Forelimb muscle (tissue), 1 donor: ENCODE data around the gene PRKCA. TPM values are rescaled to one million over a fixed set of nuclear protein-coding genes. Genes with fewer than 3 reads are reported as not detected.
"Not testable (repeated sequence)": the region's sequence is repeated elsewhere in the genome, so short reads cannot be mapped to it uniquely, and the experiment has no call there.

Experiments
- DNase-seq: peaks from one replicate; pipeline ENCODE4 v3.0.0-alpha.2; 2013; ENCODE audit warnings: low read depth
- polyA plus RNA-seq: library from polyadenylated mRNA; unstranded; fragments of 120-200 nt; gene quantifications from one replicate; pipeline ENCODE4 v1.2.1, GENCODE V29; 2013; ENCODE audit not compliant: insufficient read length

The PRKCA gene
- polyA plus RNA-seq, 1 donor: 2.4 TPM

DNA sequence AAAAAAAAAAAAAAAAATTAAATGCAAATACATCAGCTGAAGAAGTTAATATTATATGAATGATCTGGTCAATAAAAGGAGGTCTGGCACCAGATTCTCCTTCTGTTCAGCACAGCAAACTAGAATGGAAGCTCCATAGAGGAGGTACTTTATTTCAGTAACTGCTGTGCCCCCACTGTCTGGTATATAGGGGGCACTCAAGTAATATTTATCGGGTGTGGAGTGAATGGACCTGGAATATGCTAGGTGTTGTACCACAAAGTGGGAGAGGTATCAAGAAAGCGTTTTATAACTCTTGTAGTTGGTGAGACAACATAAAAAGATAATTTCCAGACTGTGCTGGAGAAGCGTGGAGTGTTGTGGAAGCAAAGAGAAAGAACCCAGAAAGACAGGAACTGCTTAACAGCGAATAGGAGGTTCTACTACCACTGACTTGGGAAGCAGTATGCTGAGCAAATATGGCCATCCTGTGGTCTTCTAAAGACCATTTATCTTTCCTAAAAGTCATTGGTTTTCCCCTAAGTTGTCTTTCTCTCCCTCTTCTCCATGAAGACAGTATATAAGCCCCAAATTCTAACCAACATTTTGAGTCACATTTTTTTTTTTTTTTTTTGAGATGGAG, 12.2 kb upstream of the PRKCA start:
- no peak for DNase-seq

DNA sequence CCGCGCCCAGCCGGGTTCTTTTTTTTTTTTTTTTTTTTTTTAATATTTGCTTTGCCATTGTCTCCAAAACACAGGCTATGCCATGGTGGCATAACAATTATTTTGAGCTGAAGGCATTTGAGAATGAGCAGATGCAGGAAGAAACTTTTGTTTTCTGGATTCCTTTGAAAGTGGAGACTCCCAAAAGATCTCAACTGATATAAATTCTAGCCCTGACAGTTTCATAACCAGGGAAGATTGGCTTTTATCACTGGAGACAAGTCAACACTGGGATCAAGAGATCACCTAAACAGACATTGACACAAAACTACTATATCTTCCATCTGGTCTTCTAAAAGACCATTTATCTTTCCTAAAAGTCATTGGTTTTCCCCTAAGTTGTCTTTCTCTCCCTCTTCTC, 10.1 kb upstream of the PRKCA start:
- DNase-seq: no peak

DNA sequence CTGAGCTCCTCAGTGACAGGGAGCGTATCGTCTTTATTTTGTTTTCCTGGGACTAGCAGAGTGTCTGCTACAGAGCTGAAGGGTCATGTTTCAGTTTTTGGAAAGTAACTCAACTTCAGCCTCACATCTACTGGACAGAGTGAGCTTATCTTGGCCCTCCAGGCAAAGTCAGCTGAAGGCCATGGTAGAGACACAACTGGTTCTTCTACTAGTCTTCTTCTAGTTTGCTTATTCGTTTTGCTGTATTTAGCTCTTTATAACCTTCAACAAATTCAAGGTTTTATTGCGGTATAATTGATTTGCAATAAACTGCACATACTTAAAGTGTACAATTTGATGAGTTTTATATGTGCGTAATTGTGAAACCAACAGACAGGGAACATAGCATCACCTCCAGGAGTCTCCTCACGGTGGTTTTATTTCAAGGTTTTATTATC, 6.1 kb upstream of the PRKCA start:
- no peak for DNase-seq

DNA sequence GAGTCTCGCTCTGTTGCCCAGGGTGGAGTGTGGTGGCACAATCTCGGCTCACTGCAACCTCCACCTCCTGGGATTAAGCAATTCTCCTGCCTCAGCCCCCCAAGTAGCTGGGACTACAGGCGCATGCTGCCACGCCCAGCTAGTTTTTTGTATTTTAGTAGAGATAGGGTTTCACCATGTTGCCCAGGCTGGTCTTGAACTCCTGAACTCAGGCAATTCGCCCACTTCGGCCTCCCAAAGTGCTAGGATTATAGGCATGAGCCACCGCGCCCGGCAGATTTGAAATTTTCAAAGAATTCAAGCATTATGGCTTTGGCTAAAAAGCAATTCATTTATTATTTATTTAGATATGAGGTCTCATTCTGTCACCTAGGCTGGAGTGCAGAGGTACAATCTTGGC, 5.0 kb upstream of the PRKCA start:
- not testable (repeated sequence) for DNase-seq

- DNase-seq: no peak
These were observed 2.7 kb upstream of the PRKCA start for GRCh38 chr17:66299711-66300110.

- no peak for DNase-seq
These were observed 1.5 kb upstream of the PRKCA start for GRCh38 chr17:66300956-66301355.

GRCh38 chr17:66301367-66301863, 998 bp upstream of the PRKCA start:
- no peak for DNase-seq

DNA sequence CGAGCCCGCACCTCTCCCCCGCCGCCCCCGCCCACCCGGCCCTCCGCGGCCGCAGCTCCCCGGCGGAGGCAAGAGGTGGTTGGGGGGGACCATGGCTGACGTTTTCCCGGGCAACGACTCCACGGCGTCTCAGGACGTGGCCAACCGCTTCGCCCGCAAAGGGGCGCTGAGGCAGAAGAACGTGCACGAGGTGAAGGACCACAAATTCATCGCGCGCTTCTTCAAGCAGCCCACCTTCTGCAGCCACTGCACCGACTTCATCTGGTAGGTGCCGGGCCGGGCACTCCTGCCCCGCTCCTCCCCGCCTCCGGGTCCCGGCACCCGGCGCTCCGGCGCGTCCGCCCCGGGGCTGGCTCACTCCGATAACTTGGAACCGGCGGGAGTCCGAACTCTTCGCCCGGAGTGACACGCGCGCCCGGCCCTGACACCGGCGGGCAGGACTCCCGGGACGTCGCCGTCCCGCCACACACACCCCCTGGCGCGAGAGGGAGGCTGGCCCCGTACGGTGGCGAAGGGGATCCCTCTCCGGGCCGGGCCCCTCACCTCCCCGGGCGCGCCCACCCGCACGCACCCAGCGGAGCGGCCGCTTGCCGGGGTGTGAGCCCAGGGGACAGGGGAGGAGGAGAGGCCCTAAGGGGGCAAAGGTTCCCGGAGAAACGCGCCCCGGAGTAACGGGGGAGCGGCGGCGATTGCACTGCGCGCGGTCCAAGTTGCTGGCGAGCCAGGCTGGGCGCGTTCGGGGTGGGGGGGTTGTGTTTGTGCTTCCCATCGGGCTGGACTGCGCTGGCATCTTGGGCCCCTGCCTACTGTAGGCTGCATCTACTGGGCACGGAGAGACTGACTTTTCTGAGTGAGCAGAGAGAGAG, 581 bp downstream of the PRKCA start:
- no peak for DNase-seq

DNA sequence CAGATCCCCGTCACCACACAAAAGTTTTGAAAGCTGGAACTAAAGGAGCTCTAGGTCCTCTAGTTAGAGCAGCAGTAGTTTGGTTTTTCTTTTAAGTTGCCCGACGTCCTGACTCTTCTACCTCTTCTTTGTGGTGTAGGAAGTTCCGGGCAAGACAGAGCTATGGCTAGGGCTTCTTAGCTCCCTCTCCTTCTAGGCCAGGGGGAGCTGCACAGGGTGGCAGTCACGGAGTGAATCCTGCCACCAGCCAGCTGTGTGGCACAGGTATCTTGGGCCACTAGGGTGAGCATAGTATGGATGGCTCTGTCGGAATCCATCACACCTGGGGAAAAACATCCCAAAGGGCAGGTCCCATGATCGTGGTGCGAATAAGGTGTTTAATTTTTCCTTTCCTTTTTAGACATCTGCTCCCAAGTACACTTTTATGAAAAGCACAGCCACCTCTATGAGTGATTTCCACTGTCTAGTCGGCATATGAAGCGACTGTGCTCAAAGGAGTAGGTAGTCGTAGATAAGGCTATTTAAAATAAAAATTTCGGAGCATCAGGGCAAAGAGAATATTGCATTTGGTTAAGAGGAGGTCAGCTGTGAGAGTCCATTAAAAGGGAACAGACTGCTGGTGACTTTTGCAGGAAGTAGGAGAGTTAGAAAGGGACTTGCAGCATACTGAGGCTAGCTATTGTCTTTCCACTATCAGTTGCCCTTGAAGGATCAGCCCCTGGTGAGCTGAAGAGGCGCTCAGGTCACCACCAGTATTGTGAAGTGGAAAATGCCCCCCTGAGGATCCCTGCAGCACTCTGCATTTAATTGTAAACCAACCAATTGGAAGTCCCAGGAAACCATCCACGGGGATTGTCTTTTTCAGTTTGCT, 2.1 kb downstream of the PRKCA start:
- DNase-seq: no peak

- no peak for DNase-seq
These were observed 4.0 kb downstream of the PRKCA start for GRCh38 chr17:66306446-66306845.

DNA sequence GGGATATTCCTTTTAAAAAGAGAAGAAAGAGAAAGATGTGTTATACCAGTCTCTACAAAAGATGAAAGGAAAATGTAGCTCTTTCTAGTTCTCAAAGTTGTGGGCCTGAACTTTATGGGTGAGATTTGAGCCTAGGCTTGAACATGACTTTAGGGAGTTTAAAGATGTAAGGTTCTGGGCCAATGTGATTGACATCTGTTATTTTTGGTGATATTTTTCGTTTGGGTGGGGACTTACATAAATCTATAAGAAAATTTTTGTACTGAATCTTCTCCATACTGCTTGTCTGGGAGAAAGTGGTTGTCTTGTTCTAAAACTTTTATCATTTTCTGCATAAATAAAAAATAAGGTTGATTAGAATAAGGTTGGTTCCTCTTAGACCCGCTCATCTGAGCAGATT, 4.8 kb downstream of the PRKCA start:
- no peak for DNase-seq

GRCh38 chr17:66308856-66309255, 6.4 kb downstream of the PRKCA start:
- no peak for DNase-seq

GRCh38 chr17:66309793-66310192, 7.4 kb downstream of the PRKCA start:
- no peak for DNase-seq

DNA sequence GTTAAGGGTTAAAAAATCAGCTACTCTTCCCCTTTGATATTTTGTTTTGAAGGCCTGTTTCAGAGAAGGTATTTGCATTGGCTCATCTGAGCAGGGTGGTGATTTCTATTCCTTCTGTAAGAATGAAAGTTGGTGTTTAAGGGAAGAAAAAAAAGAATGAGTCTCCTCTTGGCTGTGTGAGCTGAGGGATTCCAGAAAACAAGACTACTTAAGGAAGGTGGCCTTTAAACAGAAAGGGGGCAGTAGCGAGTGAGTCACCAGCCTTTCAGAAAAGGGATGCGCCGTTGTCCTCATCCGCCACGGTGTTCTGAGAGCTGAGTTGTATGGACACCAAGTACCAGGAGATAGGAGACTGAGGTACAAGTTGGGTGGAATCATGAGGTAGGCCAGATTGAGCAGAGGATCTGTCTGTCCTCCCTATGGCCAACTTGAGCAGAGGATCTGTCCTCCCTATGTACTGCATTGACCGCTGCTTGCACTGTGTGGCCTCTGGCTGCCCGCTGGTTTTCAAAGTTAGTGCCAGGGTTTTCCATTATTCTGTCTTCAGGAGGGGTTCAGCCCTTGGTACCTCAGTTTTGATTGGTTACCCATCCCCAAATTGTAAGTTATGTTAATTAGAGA, 8.2 kb downstream of the PRKCA start:
- no peak for DNase-seq

DNA sequence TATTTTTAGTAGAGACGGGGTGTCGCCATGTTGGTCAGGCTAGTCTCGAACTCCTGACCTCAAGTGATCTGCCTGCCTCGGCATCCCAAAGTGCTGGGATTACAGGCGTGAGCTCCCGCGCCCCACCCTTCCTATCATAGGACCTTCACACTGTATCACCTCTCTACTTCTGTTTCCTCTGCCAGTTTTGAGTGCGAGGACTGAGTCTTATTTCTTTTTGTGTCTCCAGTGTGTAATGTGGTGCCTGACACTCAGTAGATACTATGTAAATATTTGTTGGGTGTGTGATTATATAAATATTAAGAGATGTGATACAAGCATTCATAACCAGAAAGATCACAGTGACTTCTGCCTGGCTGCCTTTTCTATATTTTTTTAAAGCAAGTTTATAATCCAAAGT, 10.5 kb downstream of the PRKCA start:
- no peak for DNase-seq

DNA sequence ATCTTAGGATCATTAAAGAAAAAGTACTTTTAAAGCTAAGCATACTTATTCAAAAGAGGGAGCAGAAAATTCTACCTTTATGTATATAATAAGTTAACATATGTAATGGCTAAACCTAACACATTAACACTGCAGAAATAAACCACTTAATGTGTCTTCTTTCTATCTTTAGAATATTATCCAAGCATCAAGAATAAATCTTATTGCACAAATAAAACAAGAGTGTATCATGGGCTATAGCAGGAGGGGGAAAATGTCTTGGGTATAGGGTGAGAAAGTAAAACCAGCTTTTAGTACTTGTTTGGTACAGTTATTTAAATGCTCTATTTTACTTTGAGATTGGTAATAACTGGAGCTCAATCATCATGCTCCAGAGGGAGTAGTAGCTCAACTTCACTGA, 10.9 kb downstream of the PRKCA start:
- no peak for DNase-seq

DNA sequence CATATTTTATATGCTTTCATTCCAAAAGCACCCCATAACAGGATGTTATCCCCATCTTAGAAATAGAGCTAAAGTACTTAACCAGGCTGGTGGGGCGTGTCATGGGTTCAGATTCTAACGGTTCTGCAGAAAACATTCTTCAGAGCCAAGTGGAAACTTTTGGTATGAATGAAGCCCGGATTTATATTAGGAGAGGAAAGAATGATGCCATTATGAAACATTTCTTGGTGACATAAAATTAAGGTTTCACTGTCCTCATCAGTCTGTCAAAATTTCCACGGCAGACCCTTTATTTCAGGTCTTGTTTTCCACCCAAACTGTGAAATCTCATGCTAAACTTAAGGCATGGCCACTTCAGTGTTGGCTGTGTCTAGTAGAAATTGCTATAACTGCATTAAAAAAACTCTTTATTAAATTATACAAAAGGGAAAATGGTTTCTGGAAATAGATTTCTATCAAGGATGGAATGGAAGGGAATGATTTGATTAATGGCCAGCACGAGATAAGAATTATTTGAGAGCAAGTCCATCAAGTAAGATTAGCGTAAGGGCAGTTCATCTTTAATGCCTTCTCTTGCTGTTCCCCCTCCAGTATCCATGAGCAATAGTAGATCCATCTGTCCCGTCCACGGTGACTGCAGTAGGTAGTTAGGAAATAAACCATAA, 11.7 kb downstream of the PRKCA start:
- DNase-seq: no peak

DNA sequence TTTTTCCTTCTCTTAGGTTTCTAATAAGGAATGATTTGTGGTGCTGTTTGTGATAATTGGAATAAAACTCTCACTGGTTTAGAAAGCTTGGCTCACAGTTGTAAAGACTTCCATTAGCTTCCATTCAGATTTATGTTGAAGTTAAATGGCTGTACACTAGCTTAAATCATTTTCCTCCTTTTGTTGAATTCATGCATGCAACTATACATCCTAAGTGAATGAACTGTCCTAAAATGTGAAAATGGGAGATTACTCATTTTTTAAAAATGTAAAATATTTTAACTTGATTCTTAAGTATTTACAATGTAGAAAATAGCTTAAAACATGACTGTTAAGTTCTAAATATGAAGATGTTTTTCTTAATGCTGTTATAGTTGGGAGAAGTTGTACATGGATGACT, 15.2 kb downstream of the PRKCA start:
- no peak for DNase-seq

DNA sequence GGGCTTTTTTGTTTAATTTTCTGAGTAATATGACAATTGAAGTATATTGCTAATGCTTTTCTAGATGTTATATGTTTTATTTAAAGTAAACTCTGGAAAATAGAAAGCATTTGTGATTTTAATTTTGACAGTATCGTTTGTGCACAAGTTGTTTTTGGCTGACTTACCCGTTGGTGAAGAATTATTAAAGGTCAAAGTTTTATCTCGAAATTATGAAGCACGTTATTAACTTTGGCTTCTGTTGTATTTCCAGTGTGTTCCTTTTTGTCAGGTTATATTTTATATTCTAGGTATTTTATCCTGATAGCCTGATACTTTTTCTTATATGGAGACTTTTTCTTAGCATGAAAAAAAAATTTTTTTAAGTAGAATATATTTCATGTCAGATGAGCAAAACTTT, 16.8 kb downstream of the PRKCA start:
- no peak for DNase-seq

DNA sequence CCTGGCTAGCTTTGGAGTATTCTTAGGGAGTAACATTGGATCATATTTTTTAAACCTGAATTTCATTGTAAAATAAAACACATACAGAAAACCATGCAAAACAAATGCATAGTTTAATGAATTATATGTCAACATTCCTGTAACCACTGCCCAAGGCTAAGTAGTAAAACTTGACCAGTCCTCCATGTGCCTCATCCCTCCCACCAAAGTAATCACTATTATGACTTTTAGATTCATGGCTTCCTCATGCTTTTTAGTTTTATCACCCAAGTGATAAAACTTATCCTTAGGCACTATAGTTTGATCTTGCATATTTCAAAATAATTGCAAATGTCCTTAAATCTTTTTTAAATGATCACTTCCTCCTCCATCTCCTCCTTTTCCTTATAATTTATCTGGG, 20.4 kb downstream of the PRKCA start:
- DNase-seq: no peak

DNA sequence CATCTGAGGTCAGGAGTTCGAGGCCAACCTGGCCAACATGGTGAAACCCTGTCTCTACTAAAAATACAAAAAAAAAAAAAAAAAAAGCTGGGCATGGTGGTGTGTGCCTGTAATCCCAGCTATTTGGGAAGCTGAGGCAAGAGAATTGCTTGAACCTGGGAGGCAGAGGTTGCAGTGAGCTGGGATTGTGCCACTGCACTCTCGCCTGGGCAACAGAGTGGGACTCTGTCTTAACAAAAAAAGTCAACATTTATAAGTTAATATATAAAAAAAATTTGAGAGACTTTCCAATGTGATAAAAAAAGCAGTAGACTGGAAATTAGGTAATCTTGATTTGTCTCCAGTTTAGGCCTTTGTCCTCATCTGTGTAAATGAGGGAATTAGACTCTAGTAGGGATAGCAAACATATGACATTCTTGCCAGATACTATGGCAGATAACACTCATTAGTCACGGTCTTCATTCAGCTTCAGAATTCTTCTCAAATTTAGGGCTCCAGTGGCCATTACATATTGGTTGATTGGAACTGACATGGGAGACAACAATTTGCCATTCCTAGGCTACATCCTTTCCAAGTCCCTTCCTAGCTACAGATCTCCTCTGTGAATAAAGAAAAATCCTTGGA, 22.1 kb downstream of the PRKCA start:
- DNase-seq: not testable (repeated sequence)
